B cell (primary cell): ENCODE data around the gene RNF26.

Experiments
- CTCF ChIP-seq: fragments of 200-600 bp; IDR thresholded peaks from one replicate; pipeline ENCODE4 v1.8.0; 2022; ENCODE audit warnings: antibody characterized with exemption, mild to moderate bottlenecking
- EZH2 ChIP-seq: IDR thresholded peaks from 2 replicates; pipeline ENCODE4 v1.6.1; 2012; ENCODE audit warnings: borderline replicate concordance, low read depth, mild to moderate bottlenecking, moderate library complexity, low read length; ENCODE audit not compliant: insufficient read depth, poor library complexity, severe bottlenecking

GRCh38 chr11:119372260-119373058 is 38.1 kb downstream of the RNF26 start:
- TF ChIP-seq CTCF (no peak), EZH2 (no peak)
